ENCODE data around the gene SLC8B1. TPM values are rescaled to one million over a fixed set of nuclear protein-coding genes. Genes with fewer than 3 reads are reported as not detected.

Gene SLC8B1
- total RNA-seq, 4 donors from 2014 or later, result 31.8 to 63.4 (median 38.8) TPM

- WGBS, 2 donors, result 79 to 90% methylated on average over 2 of the region's 2 CpGs
- no peak for DNase-seq (ENCODE audit: low spot score in 2 of 2)
- intact Hi-C loops (cut with DNase I; ENCODE audit: low total_unique reads), result no loop called here
- no peak for TF ChIP-seq CTCF (IDR thresholded peaks at IDR 0.05)
- TF ChIP-seq POLR2A (IDR thresholded peaks at IDR 0.05), result no peak
- H3K4me3 ChIP-seq (ENCODE audit: low read depth, poor library complexity, severe bottlenecking), result no peak overlapping the region
Measured at GRCh38 chr12:113322343-113322742, 12.6 kb downstream of the SLC8B1 start.

GRCh38 chr12:113320401-113320800 lies 14.5 kb downstream of the SLC8B1 start:
- H3K4me3 ChIP-seq (ENCODE audit: low read depth, poor library complexity, severe bottlenecking), result no peak overlapping the region
- TF ChIP-seq CTCF (IDR thresholded peaks at IDR 0.05) (no peak), POLR2A (IDR thresholded peaks at IDR 0.05) (no peak)
- WGBS, 2 donors, result 95 to 96% methylated on average over 10 to 12 of the region's 12 CpGs
- DNase-seq (ENCODE audit: low spot score in 2 of 2), result no peak
- intact Hi-C loops (cut with DNase I; ENCODE audit: low total_unique reads), result no loop called here

GRCh38 chr12:113318900-113319628 lies 15.8 kb downstream of the SLC8B1 start:
- intact Hi-C loops (cut with DNase I; ENCODE audit: low total_unique reads), result no loop called here
- TF ChIP-seq CTCF (IDR thresholded peaks at IDR 0.05), result no peak
- TF ChIP-seq POLR2A (IDR thresholded peaks at IDR 0.05), result no peak
- 93 to 94% methylated on average over 15 of the region's 15 CpGs for WGBS, 2 donors

GRCh38 chr12:113318046-113318656 lies 16.8 kb downstream of the SLC8B1 start:
- intact Hi-C loops (cut with DNase I; ENCODE audit: low total_unique reads), result no loop called here
- WGBS, 2 donors, result 95 to 97% methylated on average over 4 of the region's 4 CpGs
- no peak for DNase-seq (ENCODE audit: low spot score in 2 of 2)
- TF ChIP-seq POLR2A (IDR thresholded peaks at IDR 0.05) (no peak), CTCF (IDR thresholded peaks at IDR 0.05) (no peak)
- H3K4me3 ChIP-seq (ENCODE audit: low read depth, poor library complexity, severe bottlenecking), result no peak overlapping the region

More at GRCh38 chr12:113318900-113319628, 15.8 kb downstream of the SLC8B1 start:
- H3K4me3 ChIP-seq (ENCODE audit: low read depth, poor library complexity, severe bottlenecking), result no peak overlapping the region
- no peak for DNase-seq (ENCODE audit: low spot score in 2 of 2)

- 93 to 94% methylated on average over 6 of the region's 6 CpGs for WGBS, 2 donors
- DNase-seq (ENCODE audit: low spot score in 2 of 2), result no peak
- TF ChIP-seq CTCF (IDR thresholded peaks at IDR 0.05) (no peak), POLR2A (IDR thresholded peaks at IDR 0.05) (no peak)
- no peak overlapping the region for H3K4me3 ChIP-seq (ENCODE audit: low read depth, poor library complexity, severe bottlenecking)
- intact Hi-C loops (cut with DNase I; ENCODE audit: low total_unique reads), result no loop called here
Measured at GRCh38 chr12:113317122-113317521, 17.8 kb downstream of the SLC8B1 start.
